Left cardiac atrium (tissue), 4 donors: Measurements from ENCODE around the gene CST5. TPM values are rescaled to one million over a fixed set of nuclear protein-coding genes. Genes with fewer than 3 reads are reported as not detected.
"Not testable (repeated sequence)": the region's sequence is repeated elsewhere in the genome, so short reads cannot be mapped to it uniquely, and the experiment has no call there.

ENCODE experiments used
- ATAC-seq, 2 donors: fragments of 200-7000 bp; cut with Tn5 transposase; one replicate each; pipeline ENCODE4 v1.9.1; 2020; ENCODE audit warnings: mild to moderate bottlenecking in 2 of 2, moderate library complexity in 2 of 2
- DNase-seq: peaks from one replicate; pipeline ENCODE4 v3.0.0-alpha.2; 2020
- intact Hi-C, 2 donors: fragments of 100-400 bp; cut with DNase I; formaldehyde crosslinking; loops; one replicate each; pipeline versions ENCODE4 v1.14.1 to v1.15.1; 2022 to 2023
- total RNA-seq, 2 donors: library from RNA; stranded (reverse); fragmentation: NEBNext Ultra II Directional; extraction: Animal tissue kit (Norgen Biotek cat#: 25700); gene quantifications; one replicate each; pipeline ENCODE4 v1.2.1, GENCODE V29; 2021
- donor health status: DM: no; HTN: yes; CAD: no.
- donor health status: DM: no; HTN: yes; CAD: no; lungs with severe emphysema.
- donor health status: DM: yes; HTN: yes; CAD: no.
- donor health status: Dilated cardiomyopathy.

CST5 gene
- total RNA-seq, 2 donors from 2014 or later = not detected

DNA sequence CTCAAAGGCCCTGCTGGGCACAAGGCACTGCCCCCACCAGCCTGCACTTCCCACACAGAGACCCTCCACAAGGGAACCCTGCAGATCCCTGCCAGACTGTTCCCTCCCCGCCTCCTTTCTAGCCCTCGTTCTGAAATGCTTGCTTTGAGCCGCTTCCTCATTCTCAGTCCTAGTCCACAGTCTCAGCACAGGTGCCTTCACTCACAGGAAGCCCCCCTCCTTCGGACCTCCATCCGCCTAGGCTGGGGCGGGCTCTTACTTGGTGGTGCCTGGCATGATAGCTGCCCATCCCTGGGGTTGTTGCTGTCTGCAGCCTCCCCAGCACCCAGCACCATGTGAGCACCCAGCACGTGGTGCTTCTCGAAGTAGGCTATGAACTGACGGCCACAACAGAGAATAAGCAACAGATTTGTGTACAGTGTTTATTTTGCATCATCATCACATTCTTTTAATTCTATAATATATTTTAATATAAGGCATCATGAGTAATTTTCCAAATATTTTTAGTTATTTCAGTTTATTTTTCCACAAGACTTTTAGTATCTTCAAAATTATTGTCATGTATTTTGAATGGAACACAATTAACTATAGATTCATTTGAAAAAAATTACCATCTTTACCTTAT, 12.3 kb downstream of the CST5 start:
- ATAC-seq (no peak), DNase-seq (no peak)
- intact Hi-C loops = no loop called here

DNA sequence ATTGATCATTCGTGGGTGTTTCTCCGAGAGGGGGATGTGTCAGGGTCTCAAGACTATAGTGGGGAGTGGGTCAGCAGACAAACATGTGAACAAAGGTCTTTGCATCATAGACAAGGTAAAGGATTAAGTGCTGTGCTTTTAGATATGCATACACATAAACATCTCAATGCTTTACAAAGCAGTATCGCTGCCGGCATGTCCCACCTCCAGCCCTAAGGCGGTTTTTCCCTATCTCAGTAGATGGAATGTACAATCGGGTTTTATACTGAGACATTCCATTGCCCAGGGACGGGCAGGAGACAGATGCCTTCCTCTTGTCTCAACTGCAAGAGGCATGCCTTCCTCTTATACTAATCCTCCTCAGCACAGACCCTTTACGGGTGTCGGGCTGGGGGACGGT, 18.8 kb downstream of the CST5 start:
- DNase-seq, intact Hi-C loops, ATAC-seq: not testable (repeated sequence)

DNA sequence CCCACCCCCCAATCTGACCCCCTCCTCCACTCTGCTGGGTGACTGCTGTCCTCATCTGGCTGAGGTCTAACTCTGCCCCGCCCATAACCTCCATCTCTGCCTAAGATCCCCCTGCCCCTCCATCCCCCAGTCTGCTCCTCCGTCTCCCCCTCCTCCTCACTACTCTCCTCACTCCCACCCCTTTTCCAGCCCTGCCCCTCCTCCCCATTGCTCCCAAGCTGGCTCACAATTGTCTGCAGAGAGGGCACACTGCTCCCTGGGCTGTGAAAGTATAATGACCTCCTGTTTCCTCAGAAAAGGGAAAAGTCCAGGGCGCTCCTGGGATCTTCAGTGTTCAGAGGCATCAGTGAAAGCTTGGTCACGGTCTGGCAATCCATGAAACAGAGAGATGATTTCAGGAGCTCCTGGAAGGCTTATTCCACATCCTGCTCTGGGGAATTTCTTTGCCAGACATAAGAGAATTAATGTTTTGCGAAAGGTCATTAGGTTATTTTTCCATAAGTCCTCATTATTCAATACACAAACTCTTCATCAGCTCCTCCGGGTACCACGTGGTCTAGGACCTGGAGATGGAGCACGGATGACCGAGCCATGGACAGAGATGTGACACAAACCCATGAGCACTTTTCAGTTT, 21.5 kb downstream of the CST5 start:
- DNase-seq (no peak), ATAC-seq (no peak)
- intact Hi-C loops = no loop called here

DNA sequence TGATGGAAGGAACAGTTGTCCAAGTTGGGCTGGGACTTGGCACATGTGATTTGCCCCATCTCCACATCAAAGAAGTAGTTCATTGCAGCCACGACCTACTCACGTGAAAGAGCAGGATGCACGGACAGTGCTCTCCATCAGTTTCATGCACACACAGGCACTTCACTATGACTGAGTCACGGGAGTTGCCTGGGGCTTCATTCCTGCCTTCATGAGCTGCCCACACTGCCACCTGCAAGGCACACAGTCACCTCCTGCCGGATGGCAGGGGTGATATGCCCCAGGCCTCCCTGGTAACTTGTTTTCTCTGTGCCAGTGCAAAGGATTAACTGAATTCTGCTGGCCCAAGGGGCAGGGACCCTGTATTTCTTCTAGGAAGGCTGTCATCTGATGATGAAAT, 22.8 kb downstream of the CST5 start:
- ATAC-seq (no peak), DNase-seq (no peak)
- intact Hi-C loops = no loop called here

DNA sequence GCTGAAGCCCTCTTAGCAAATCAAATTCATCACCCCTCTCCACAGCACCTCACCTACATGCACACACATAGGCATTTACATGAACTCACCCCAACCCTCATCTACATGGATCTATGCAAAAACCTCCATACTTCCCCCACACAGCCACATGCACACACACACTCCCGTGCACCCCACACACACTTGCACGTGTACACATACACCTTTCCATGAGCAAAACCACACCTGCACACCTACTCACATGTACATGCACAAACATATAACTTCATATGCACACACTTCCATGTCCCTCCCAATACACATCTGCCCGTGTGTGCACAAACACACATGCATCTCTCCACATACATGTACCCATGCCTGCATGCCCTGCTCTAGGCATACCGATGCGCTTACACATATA, 23.3 kb downstream of the CST5 start:
- no peak for ATAC-seq
- no peak for DNase-seq

DNA sequence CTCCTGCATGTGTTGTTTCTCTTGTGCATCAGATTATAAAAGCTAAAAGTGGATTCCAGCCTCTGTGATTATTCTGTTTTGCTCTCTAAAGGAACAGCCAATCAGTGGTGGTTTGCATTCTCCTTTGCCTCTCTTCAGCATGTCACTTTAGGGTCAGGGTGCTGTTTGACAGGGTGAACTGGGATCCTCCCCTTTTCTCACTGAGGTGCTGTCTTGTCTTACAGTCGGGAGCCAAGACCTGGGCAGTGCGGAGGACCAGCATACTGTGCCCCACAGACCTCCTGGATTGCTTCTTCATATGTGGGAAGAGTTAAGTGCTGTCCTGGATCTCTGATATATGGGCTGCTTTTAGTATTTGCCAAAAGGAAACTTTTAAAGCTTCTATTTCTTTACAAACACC, 37.9 kb downstream of the CST5 start:
- intact Hi-C loops = no loop called here
- ATAC-seq = no peak
- no peak for DNase-seq

More for the DNA sequence above, 23.3 kb downstream of the CST5 start:
- intact Hi-C loops = no loop called here

DNA sequence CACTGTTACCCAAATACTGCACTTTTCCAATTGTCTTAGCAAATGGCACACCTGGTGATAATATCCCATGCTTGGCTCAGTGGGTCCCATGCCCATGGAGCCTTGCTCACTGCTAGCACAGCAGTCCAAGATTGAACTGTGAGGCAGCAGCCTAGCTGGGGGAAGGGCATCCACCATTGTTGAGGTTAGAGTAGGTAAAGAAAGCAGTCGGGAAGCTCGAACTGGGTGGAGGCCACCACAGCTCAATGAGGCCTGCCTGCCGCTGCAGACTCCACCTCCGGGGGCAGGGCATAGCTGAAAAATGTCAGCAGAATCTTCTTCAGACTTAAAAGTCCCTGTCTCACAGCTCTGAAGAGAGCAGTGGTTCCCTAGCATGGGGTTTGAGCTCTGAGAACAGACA, 43.8 kb downstream of the CST5 start:
- intact Hi-C loops = no loop called here
- DNase-seq (no peak), ATAC-seq (no peak)

- DNase-seq (no peak), ATAC-seq (no peak)
- intact Hi-C loops = no loop called here
These were observed 46.6 kb downstream of the CST5 start for GRCh38 chr20:23832775-23833513.

DNA sequence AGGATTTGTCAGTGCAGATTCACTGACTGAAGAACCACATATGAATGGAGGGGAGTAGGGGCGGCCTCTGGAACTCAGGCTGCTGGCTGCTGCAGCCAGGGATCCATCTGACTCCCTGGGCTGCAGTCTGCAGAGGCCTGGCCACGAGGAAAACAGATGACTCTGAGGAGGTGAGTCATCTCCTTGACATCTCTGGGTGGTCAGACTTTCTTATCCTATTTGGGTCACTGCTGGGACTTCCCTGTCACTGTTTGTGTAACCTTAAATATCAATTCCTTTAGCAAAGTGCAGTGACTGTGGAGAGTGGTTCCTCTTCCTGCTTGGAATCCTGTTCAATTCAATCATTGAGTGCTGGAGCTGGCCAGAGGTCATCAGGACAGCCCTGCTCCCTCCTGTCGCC, 47.6 kb downstream of the CST5 start:
- intact Hi-C loops, DNase-seq: not testable (repeated sequence)
- peak in 1 of 2 donors; percentile 49 for ATAC-seq

- ATAC-seq = no peak
- DNase-seq = no peak
- intact Hi-C loops = no loop called here
These were observed 53.0 kb downstream of the CST5 start, which contains the start of gene CST2 for GRCh38 chr20:23826541-23827021. CST2 (minus strand) TSS chr20:23826729; CDS start chr20:23826660, 69 bp downstream.

Other genes starting within 250 kb of the CST5 start
- 1,000 to 10,000 TPM in 1 of 2 donors, 100 to 1,000 TPM in 1; 940 to 1,205 TPM for gene CST3, start 241.8 kb downstream of the CST5 start, total RNA-seq
- gene CST4, start 190.7 kb downstream of the CST5 start, total RNA-seq = not detected
- not detected for gene CST1, start 128.8 kb downstream of the CST5 start, total RNA-seq
- gene CST2, start 53.0 kb downstream of the CST5 start, total RNA-seq = not detected
- gene GGTLC1, start 109.0 kb upstream of the CST5 start, total RNA-seq = not detected